Calu3 (cell line): ENCODE measurements around the gene CCT3. TPM values are rescaled to one million over a fixed set of nuclear protein-coding genes. Genes with fewer than 3 reads are reported as not detected.

Experiments
- BruUV-seq: library from RNA; stranded (reverse); fragments of 400-500 nt; replicated peaks from 2 replicates; lab custom pipeline; 2021; lab: Mats Ljungman, UMichigan
- CTCF ChIA-PET: fragments of 300-600 bp; sonication (Branson Sonifier 250); formaldehyde crosslinking; loops from one replicate; lab custom pipeline; 2022; ENCODE audit warnings: antibody characterized with exemption; lab: Charles Lee
- DNase-seq: peaks from one replicate; pipeline ENCODE4 v3.0.0; 2022
- H3K27ac Mint-ChIP-seq: one replicate; pipeline ENCODE4 v1.8.0; 2022; ENCODE audit warnings: mixed read lengths; ENCODE audit not compliant: unreplicated experiment
- H3K27me3 Mint-ChIP-seq: one replicate; pipeline ENCODE4 v1.8.0; 2022; ENCODE audit warnings: mixed read lengths; ENCODE audit not compliant: unreplicated experiment
- H3K36me3 Mint-ChIP-seq: one replicate; pipeline ENCODE4 v1.8.0; 2022; ENCODE audit warnings: mild to moderate bottlenecking, moderate library complexity, mixed read lengths; ENCODE audit not compliant: insufficient read depth, unreplicated experiment
- H3K4me1 Mint-ChIP-seq: one replicate; pipeline ENCODE4 v1.8.0; 2022; ENCODE audit warnings: mild to moderate bottlenecking, low read depth, mixed read lengths; ENCODE audit not compliant: unreplicated experiment
- H3K4me3 Mint-ChIP-seq: one replicate; pipeline ENCODE4 v1.8.0; 2022; ENCODE audit warnings: mild to moderate bottlenecking, low read depth, moderate library complexity, mixed read lengths; ENCODE audit not compliant: unreplicated experiment
- H3K9me3 Mint-ChIP-seq: one replicate; pipeline ENCODE4 v1.8.0; 2022; ENCODE audit warnings: low read depth, mixed read lengths; ENCODE audit not compliant: unreplicated experiment
- intact Hi-C: fragments of 100-400 bp; cut with micrococcal nuclease; formaldehyde crosslinking; loops from one replicate; pipeline ENCODE4 v1.10.0; 2022; ENCODE audit not compliant: unreplicated experiment
- total RNA-seq: library from RNA; stranded (reverse); gene quantifications from 2 replicates; pipeline ENCODE4 v1.2.3, GENCODE V29; 2022
- TF ChIP-seq, protein P1 (sequence below): fragments of 200-600 bp; IDR thresholded peaks from one replicate; pipeline ENCODE4 v1.8.0; 2022; ENCODE audit warnings: antibody characterized with exemption; ENCODE audit not compliant: unreplicated experiment

The CCT3 gene
- total RNA-seq, 1 experiment from 2014 or later = 598 TPM

DNA sequence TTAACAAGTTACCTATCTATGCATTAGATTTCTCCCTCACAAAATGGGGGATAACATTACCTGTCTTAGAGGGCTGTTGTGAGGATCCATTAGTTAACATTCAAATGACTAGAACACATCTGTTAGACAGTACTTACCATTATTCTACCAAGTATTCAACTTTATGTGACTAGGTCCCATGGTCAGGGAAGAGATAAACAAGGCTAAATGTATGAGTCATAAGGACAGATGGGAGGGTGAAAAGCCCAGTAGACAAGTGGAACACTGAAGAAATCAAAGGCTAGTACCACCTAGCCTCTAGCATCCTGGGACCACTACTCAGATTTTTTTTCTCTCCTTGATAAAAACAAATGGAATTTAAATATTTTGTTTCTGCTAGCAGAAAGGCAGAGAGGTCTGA, 30.0 kb downstream of the CCT3 start:
- no TSS peak for BruUV-seq
- no peak overlapping the region for H3K4me3 Mint-ChIP-seq
- TF ChIP-seq, protein P1, sequence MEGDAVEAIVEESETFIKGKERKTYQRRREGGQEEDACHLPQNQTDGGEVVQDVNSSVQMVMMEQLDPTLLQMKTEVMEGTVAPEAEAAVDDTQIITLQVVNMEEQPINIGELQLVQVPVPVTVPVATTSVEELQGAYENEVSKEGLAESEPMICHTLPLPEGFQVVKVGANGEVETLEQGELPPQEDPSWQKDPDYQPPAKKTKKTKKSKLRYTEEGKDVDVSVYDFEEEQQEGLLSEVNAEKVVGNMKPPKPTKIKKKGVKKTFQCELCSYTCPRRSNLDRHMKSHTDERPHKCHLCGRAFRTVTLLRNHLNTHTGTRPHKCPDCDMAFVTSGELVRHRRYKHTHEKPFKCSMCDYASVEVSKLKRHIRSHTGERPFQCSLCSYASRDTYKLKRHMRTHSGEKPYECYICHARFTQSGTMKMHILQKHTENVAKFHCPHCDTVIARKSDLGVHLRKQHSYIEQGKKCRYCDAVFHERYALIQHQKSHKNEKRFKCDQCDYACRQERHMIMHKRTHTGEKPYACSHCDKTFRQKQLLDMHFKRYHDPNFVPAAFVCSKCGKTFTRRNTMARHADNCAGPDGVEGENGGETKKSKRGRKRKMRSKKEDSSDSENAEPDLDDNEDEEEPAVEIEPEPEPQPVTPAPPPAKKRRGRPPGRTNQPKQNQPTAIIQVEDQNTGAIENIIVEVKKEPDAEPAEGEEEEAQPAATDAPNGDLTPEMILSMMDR = no peak
- H3K27me3 Mint-ChIP-seq = no peaks in the 10 kb centered on the region
- DNase-seq = no peak
- no peaks in the 10 kb centered on the region for H3K4me1 Mint-ChIP-seq
- CTCF ChIA-PET = no interaction called here
- intact Hi-C loops = no loop called here
- peaks cover 90% of the 10 kb centered on the region for H3K36me3 Mint-ChIP-seq
- H3K27ac Mint-ChIP-seq = no peak overlapping the region
- no peaks in the 10 kb centered on the region for H3K9me3 Mint-ChIP-seq

DNA sequence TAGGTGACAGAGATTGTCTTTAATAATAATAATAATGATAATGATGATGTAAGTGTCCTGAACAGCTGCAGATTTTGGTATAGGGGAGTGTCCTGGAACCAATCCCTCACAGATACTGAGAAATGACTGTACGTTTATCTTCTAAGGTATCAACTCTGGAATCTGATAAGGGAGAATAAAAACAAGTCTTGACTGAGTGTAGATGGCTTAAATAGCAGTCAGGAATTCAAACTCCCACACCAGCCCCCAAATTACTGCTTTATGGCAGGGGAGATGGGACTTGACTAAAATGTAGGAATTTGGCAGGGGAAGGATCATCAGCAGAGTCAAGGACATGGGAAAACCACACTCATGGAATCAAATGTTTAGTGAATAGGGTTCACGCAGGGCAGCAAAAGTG, 32.9 kb downstream of the CCT3 start:
- Mint-ChIP-seq H3K27me3 (no peaks in the 10 kb centered on the region), H3K27ac (no peak overlapping the region), H3K4me1 (no peaks in the 10 kb centered on the region), H3K36me3 (peaks cover 67% of the 10 kb centered on the region), H3K9me3 (no peaks in the 10 kb centered on the region), H3K4me3 (no peak overlapping the region)
- no peak for DNase-seq
- CTCF ChIA-PET = no interaction called here
- BruUV-seq = no TSS peak
- intact Hi-C loops = no loop called here
- TF ChIP-seq, protein P1 = no peak

DNA sequence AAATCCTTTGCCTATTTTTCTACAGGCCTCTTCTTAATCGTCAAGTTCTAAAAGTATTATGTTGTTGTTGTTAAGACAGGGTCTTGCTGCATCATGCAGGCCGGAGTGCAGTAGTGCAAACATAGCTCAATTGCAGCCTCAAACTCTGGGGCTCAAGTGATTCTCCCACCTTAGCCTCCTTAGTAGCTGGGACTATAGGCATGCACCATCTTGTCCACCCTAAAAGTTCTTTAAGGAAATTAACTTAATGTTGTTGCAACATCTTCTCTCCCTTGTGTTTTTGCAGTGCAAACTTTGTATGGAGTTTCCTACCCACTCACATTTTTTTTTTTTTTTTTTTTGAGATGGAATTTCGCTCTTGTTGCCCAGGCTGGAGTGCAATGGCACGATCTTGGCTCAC, 34.9 kb downstream of the CCT3 start:
- no peaks in the 10 kb centered on the region for H3K27me3 Mint-ChIP-seq
- intact Hi-C loops = no loop called here

DNA sequence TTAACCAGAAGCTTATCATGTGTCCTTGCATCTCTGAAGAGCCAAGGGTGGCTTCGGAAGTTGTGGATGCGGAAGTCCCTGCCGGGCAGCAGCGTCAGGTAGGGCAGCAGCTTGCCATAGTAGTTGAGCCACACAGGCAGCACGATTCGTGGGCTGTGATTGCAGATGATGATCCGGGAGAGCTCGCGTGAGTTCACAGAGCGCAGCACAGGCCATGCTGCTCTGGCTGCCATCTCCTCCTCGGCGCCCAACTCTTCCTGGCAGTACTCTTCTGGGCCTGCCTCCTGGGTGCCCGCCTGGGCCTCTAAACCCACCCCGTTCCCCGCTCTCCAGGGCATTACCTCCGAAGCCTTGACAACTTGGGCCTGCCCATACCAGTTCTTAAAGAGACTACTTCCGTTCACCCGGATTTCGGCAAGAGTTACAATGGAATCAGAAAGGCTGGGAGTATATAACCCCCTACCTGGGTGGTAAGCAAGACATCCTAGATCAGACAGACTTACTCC, 39.2 kb downstream of the CCT3 start, which contains the start of gene VHLL:
Gene VHLL (minus strand): TSS at position 456 of the 506 bp plus-strand sequence. CDS start 118 bp downstream, at position 338.
- H3K27ac Mint-ChIP-seq = no peak within 1 kb of the TSS
- H3K4me3 Mint-ChIP-seq = no peak within 1 kb of the TSS
- peaks cover 12% of the 10 kb centered on the region for H3K4me1 Mint-ChIP-seq
- no TSS peak for BruUV-seq
- DNase-seq = no peak
- H3K36me3 Mint-ChIP-seq = peaks cover 30% of the 10 kb centered on the region
- no peaks in the 10 kb centered on the region for H3K9me3 Mint-ChIP-seq
- CTCF ChIA-PET = interaction anchor here (0.8 kb wide), 1 partner anchor 28 kb away, joined by 3 read pairs; no protein-coding TSS in a partner anchor
- intact Hi-C loops = no loop called here
- H3K27me3 Mint-ChIP-seq = no peaks in the 10 kb centered on the region
- TF ChIP-seq, protein P1 = no peak

More for the DNA sequence above, 34.9 kb downstream of the CCT3 start:
- TF ChIP-seq, protein P1 = no peak
- Mint-ChIP-seq H3K36me3 (peaks cover 54% of the 10 kb centered on the region), H3K4me1 (no peaks in the 10 kb centered on the region), H3K9me3 (no peaks in the 10 kb centered on the region), H3K4me3 (no peak overlapping the region), H3K27ac (no peak overlapping the region)
- DNase-seq = no peak
- CTCF ChIA-PET = interaction anchor here (0.5 to 0.7 kb wide), 2 partner anchors 22 to 155 kb away, joined by 3 to 6 read pairs; no protein-coding TSS in a partner anchor
- no TSS peak for BruUV-seq
